GM12891 (cell line): ENCODE results near the gene BACH2.

Source experiments
- POLR2A ChIP-seq: IDR thresholded peaks from 2 replicates; pipeline ENCODE4 v1.6.1; 2011; ENCODE audit warnings: low read depth, low read length, control low read depth
- POLR2AphosphoS5 ChIP-seq: IDR thresholded peaks from 2 replicates; pipeline ENCODE4 v1.6.1; 2011; ENCODE audit warnings: low read depth, low read length, control low read depth
- TAF1 ChIP-seq: IDR thresholded peaks from 2 replicates; pipeline ENCODE4 v1.6.1; 2011; ENCODE audit warnings: low read depth, low read length, control low read depth

GRCh38 chr6:90247262-90247661, 49.4 kb downstream of the BACH2 start:
- no peak for TF ChIP-seq POLR2A
- TF ChIP-seq POLR2AphosphoS5 = no peak
- no peak for TF ChIP-seq TAF1
